Panc1 (cell line): ENCODE measurements around the gene KRTAP16-1. TPM values are rescaled to one million over a fixed set of nuclear protein-coding genes. Genes with fewer than 3 reads are reported as not detected.

Source experiments
- ATAC-seq: fragments of 200-7000 bp; cut with Tn5 transposase; 2 replicates; pipeline ENCODE4 v1.9.1; 2020; ENCODE audit warnings: mild to moderate bottlenecking, moderate library complexity
- BruUV-seq: library from RNA; stranded (reverse); fragments of 400-500 nt; replicated peaks from 2 replicates; lab custom pipeline; 2021; lab: Mats Ljungman, UMichigan
- CTCF ChIA-PET: fragments of 300-600 bp; sonication (Branson Sonifier 250); formaldehyde crosslinking; loops from one replicate; lab custom pipeline; 2022; ENCODE audit warnings: antibody characterized with exemption; lab: Charles Lee
- POLR2A ChIA-PET: fragments of 300-600 bp; sonication (Branson Sonifier 250); formaldehyde crosslinking; loops from one replicate; lab custom pipeline; 2022; ENCODE audit warnings: antibody characterized with exemption; lab: Charles Lee
- DNase-seq: peaks from one replicate; pipeline ENCODE4 v3.0.0-alpha.2; 2010; ENCODE audit warnings: low read depth, low spot score
- H3K27ac ChIP-seq: 2 replicates; pipeline ENCODE4 v1.5.1; 2011; ENCODE audit warnings: mild to moderate bottlenecking, low read length, inconsistent platforms
- H3K27me3 ChIP-seq: fragments of 200-500 bp; sonication (Bioruptor generic); 2 replicates; pipeline ENCODE4 v1.6.0; 2014; ENCODE audit warnings: low read length, inconsistent platforms; ENCODE audit not compliant: control insufficient read depth, insufficient read depth
- H3K36me3 ChIP-seq: fragments of 200-500 bp; sonication (Bioruptor generic); 2 replicates; pipeline ENCODE4 v1.5.1; 2014; ENCODE audit warnings: inconsistent platforms, mild to moderate bottlenecking, low read length, moderate library complexity; ENCODE audit not compliant: control insufficient read depth, insufficient read depth
- H3K4me1 ChIP-seq: 2 replicates; pipeline ENCODE4 v1.5.1; 2011; ENCODE audit warnings: inconsistent platforms, mild to moderate bottlenecking, low read length, moderate library complexity; ENCODE audit not compliant: control insufficient read depth, insufficient read depth
- H3K4me3 ChIP-seq, 2 experiments: 2 replicates each; pipeline ENCODE4 v1.5.1; 2011 to 2012; ENCODE audit warnings: low read depth in 2 of 2, low read length in 2 of 2, mild to moderate bottlenecking in 2 of 2, inconsistent platforms in 1 of 2, moderate library complexity in 1 of 2
- H3K9me3 ChIP-seq: fragments of 200-500 bp; sonication (Bioruptor generic); 2 replicates; pipeline ENCODE4 v1.5.1; 2014; ENCODE audit warnings: low read depth, mild to moderate bottlenecking, inconsistent platforms, low read length, moderate library complexity; ENCODE audit not compliant: control insufficient read depth, insufficient read depth
- CTCF ChIP-seq: fragments of 450-650 bp; IDR thresholded peaks from 2 replicates; pipeline ENCODE4 v1.5.1; 2017; ENCODE audit warnings: mild to moderate bottlenecking
- POLR2AphosphoS5 ChIP-seq: IDR thresholded peaks from 2 replicates; pipeline ENCODE4 v1.6.1; 2012; ENCODE audit warnings: mild to moderate bottlenecking, low read depth, low read length, moderate library complexity
- REST ChIP-seq, 2 experiments: IDR thresholded peaks; 2 replicates each; pipeline ENCODE4 v1.6.1; 2011 to 2012; ENCODE audit warnings: low read depth in 2 of 2, control low read depth in 1 of 2, low read length in 1 of 2, mild to moderate bottlenecking in 1 of 2, moderate library complexity in 1 of 2; ENCODE audit not compliant: insufficient read depth in 1 of 2
- SIN3A ChIP-seq: IDR thresholded peaks from 2 replicates; pipeline ENCODE4 v1.6.1; 2012; ENCODE audit warnings: low read depth, mild to moderate bottlenecking, low read length, moderate library complexity, borderline replicate concordance; ENCODE audit not compliant: insufficient read depth
- TCF7L2 ChIP-seq: IDR thresholded peaks from 2 replicates; pipeline ENCODE4 v1.6.1; 2011; ENCODE audit warnings: mild to moderate bottlenecking, low read depth, low read length, inconsistent platforms
- in situ Hi-C: cut with HindIII; loops from 2 replicates; pipeline ENCODE4 v1.10.0; 2016; ENCODE audit warnings: low sequenced_read_pairs, low pct_unique_long_range_greater_than_20kb
- intact Hi-C: fragments of 100-400 bp; cut with micrococcal nuclease; formaldehyde crosslinking; loops from one replicate; pipeline ENCODE4 v1.10.0; 2022; ENCODE audit not compliant: unreplicated experiment
- total RNA-seq: library from RNA; stranded (reverse); gene quantifications from one replicate; pipeline ENCODE4 v1.2.1, GENCODE V29; 2021; ENCODE audit not compliant: unreplicated experiment

Gene KRTAP16-1
- total RNA-seq, 1 experiment from 2014 or later, result not detected

GRCh38 chr17:41334385-41335305, 25.5 kb upstream of the KRTAP16-1 start:
- DNase-seq, result no peak
- Histone ChIP-seq H3K36me3 (no peaks in the 10 kb centered on the region), H3K9me3 (no peaks in the 10 kb centered on the region), H3K27ac (no peak overlapping the region), H3K4me3 (no peak overlapping the region), H3K4me1 (no peaks in the 10 kb centered on the region), H3K27me3 (no peaks in the 10 kb centered on the region)
- no peak for TF ChIP-seq CTCF
- TF ChIP-seq POLR2AphosphoS5, result no peak
- no peak for TF ChIP-seq REST (IDR thresholded peaks at IDR 0.05; ENCODE audit: insufficient read depth in 1 of 2, low read depth in 2 of 2, low read length in 1 of 2)
- TF ChIP-seq TCF7L2, result no peak
- TF ChIP-seq SIN3A, result no peak
- CTCF ChIA-PET, result interaction anchor here (0.6 to 0.8 kb wide), 2 partner anchors 10 to 12 kb away, joined by 3 to 4 read pairs; no protein-coding TSS in a partner anchor
- POLR2A ChIA-PET, result no interaction called here
- no peak for ATAC-seq
- in situ Hi-C loops, result no loop called here
- intact Hi-C loops, result loop anchor here (5.0 kb wide), 1 partner anchor 427 kb away; no protein-coding TSS in a partner anchor
- BruUV-seq, result no TSS peak

GRCh38 chr17:41333836-41334235, 24.7 kb upstream of the KRTAP16-1 start:
- CTCF ChIA-PET, result interaction anchor here (0.6 to 0.8 kb wide), 2 partner anchors 10 to 11 kb away, joined by 3 to 4 read pairs; no protein-coding TSS in a partner anchor
- in situ Hi-C loops (no loop called here), intact Hi-C loops (no loop called here)
- H3K4me3 ChIP-seq, result no peak overlapping the region
- no peaks in the 10 kb centered on the region for H3K9me3 ChIP-seq
- POLR2A ChIA-PET, result no interaction called here
- ATAC-seq (no peak), DNase-seq (no peak)
- TF ChIP-seq POLR2AphosphoS5 (no peak), CTCF (no peak), REST (IDR thresholded peaks at IDR 0.05; ENCODE audit: insufficient read depth in 1 of 2, low read depth in 2 of 2, low read length in 1 of 2) (no peak), TCF7L2 (no peak), SIN3A (no peak)
- H3K27ac ChIP-seq, result no peak overlapping the region
- H3K4me1 ChIP-seq, result no peaks in the 10 kb centered on the region
- no peaks in the 10 kb centered on the region for H3K36me3 ChIP-seq
- H3K27me3 ChIP-seq, result no peaks in the 10 kb centered on the region
- BruUV-seq, result no TSS peak
